ENCODE data around the gene SH3GL2.

SH3GL2 gene

DNA sequence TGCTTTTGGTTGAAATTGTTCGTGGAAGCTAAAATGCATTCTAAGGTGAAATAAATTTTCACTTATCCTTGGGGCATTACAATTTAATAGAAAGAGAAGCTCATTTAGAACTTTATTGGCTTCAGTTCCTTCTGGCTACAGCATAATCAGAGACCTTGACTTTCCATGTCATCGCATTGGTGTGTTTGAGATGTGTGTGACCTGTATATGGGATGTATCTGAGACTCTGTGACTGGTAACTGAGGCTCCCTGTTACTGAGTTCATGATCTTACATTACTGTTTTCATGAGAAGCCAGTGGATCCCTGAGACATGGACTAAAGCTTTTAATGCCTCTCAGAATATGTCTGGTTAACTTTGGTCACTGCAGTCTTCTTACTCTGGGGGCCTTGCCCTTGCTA lies 32.5 kb downstream of the SH3GL2 start:
- no peak for DNase-seq (ENCODE audit: low read depth, low spot score)

- DNase-seq (ENCODE audit: low read depth, low spot score): no peak
These were observed 33.1 kb downstream of the SH3GL2 start for GRCh38 chr9:17611917-17612316.

- no peak for DNase-seq (ENCODE audit: low read depth, low spot score)
These were observed 34.9 kb downstream of the SH3GL2 start for GRCh38 chr9:17613758-17614157.

DNA sequence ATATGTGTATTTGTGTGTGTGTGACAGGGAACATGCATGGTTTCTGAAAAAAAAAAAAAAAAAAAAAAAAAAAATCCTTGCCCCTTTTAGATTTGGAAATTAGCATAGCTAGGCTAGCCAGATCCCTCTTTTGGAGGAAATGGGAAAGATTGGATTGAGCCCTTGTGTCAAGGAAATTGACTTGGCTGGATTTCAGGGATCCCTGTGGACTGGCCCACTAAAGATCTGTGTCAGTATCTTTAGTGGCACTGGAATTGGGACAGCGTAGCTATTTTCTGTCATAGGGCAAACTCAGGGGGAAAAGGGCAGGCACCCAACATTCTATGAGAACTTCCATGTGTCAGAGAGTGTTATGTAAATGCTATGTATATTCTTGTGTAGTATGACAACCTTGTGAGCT lies 35.4 kb downstream of the SH3GL2 start:
- no peak for DNase-seq (ENCODE audit: low read depth, low spot score)

DNA sequence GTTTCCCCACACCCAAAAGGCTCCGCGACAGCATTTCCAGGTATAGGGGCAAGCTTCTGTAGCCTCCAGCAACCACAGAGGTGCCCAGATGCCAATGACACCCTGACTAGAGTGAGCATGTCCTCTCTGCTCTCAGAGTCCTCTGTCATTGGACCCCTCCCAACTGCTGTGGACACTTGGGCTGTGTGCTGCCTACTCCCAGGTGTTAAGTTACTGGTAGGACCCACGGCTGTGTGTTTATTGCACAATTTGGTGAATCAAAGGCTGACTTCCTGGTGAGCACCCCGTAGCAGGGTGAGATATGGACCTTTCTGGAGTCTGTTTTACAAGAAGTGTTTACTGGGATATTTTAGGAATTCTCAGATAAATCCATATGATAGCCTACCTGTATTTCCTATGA lies 36.0 kb downstream of the SH3GL2 start:
- DNase-seq (ENCODE audit: low read depth, low spot score): no peak

- DNase-seq (ENCODE audit: low read depth, low spot score): no peak
These were observed 43.3 kb downstream of the SH3GL2 start for GRCh38 chr9:17622141-17622540.

- no peak for DNase-seq (ENCODE audit: low read depth, low spot score)
These were observed 43.9 kb downstream of the SH3GL2 start for GRCh38 chr9:17622749-17623148.

DNA sequence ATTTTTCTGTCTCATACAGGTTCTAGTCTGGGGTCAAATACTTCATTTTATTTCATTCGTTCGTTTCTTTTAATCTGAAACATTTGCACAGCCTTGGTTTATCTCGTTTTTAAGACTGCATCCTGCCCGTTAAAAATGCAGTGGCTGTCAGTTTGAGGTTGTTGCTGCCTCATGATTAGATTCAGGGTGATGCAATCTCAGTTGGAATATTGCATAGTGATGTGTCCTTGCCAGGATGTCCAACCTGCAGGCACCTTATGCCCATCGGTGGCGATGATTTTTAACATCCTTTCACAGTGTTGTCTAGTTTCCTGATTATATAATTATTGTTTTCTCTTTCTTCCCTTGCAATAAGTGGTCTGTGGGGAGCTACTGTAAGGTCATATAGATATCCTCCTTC lies 45.1 kb downstream of the SH3GL2 start:
- DNase-seq (ENCODE audit: low read depth, low spot score): no peak

DNA sequence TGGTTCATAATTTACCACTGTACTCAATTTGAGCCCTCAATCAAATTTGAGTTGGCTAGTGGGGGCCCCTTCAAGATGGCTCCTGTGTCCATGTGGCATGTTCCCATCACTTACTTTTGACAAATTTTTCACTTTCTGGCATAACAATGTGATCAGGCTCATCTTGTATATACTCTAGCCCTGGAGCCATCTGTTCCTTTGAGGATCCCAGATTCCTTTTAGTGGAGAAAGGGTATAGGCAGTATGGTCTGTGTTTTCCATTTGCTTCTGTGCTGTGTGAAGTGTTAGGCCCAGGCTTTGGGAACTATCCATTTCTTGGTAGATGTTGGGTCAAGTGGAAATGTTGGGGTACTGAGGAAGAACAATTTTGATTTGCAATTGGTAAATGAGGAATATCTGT lies 45.7 kb downstream of the SH3GL2 start:
- no peak for DNase-seq (ENCODE audit: low read depth, low spot score)

- DNase-seq (ENCODE audit: low read depth, low spot score): no peak
These were observed 47.0 kb downstream of the SH3GL2 start for GRCh38 chr9:17625644-17626388.

GRCh38 chr9:17627641-17628040 lies 48.8 kb downstream of the SH3GL2 start:
- no peak for DNase-seq (ENCODE audit: low read depth, low spot score)

GRCh38 chr9:17628624-17629023 lies 49.8 kb downstream of the SH3GL2 start:
- no peak for DNase-seq (ENCODE audit: low read depth, low spot score)

DNA sequence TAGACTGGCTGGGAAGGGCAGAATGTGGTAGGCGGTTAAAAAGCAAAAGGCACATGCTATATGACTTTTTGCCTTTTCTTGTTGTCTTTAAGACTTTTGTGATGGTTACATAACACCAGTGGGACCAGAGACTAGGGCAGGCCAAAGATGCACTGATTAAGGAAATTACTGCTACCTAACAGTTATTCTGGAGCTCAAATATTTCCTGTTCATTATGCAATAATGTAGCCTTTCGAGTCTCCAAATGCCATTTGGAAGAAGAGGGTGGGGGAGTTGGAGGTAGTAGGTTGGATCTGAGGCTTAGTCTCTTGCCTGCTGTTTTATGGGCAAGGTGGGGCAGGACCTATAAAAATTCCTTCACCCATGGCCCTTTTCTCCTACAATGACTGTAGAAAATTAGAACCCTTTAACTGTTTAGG lies 51.7 kb downstream of the SH3GL2 start:
- DNase-seq (ENCODE audit: low read depth, low spot score): no peak

- DNase-seq (ENCODE audit: low read depth, low spot score): no peak
These were observed 52.5 kb downstream of the SH3GL2 start for GRCh38 chr9:17631396-17631795.

DNA sequence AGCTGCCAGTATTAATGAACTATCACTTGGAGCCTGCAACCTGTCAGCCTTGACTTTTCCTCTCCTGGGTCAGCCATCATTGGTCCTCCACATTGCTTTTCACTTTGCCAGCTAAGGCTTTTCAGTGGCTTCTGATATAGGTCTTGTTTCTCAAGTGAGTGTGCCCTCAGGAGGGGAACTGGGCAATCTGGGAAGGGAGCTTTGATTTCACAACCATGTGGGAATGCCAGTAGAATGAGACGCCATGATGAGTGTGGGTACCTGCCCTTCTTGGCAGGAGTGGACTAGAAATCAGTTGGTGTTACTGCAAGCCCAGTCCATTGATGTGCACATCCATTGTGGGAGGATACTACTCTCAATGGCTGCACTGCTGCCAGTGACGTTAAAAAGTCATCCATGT lies 54.1 kb downstream of the SH3GL2 start:
- DNase-seq (ENCODE audit: low read depth, low spot score): no peak

DNA sequence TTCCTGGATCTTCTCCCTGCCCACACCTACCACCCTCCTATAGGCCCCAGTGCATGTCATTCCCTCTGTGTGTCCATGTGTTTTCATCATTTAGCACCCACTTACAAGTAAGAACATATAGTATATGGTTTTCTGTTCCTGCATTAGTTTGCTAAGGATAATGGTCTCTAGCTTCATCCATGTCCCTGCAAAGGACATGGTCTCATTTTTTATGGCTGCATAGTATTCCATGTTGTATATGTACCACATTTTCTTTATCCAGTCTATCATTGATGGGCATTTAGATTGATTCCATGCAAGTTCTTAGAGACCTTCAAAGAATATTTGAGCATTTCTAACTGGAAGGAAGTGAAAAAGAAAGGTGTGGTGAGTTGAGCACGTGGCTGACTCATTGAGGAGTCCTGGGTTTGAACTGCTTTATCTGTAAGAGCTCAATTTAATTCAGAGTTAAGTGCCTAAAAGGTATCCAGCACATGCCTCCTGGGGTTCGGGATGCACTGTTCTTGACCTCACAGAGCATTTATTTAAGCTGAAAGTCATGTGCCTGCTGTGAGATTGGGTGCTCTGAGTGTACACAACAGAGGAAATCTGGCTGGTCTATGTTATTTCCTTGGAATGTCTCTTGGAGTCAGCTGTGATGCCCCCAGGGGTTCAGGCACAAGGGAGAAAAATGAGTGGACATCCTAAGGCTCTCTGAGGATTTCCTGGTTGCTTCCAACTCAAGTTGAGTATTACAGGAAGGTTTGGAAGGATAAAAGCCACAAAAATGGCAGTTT lies 56.4 kb downstream of the SH3GL2 start:
- no peak for DNase-seq (ENCODE audit: low read depth, low spot score)

GRCh38 chr9:17636349-17636748 lies 57.5 kb downstream of the SH3GL2 start:
- no peak for DNase-seq (ENCODE audit: low read depth, low spot score)

DNA sequence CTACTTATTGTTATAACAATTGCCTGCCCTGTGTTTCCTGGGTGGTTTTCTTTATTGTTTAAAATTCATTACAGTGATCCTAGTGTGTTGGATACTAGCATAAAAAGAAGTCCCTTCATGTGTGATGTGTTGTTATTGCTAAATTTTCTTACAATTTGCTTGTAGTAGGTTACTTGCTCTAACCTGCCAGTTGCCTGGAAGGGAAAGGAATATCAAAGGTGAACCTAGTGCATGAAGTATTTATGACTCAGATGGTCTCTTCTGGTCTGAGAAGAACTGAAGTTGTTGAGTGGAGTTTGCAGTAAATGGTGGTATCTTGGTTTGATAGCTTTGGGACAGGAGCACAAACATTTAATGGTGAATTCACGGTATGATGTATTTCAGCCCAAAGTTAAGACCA lies 58.0 kb downstream of the SH3GL2 start:
- DNase-seq (ENCODE audit: low read depth, low spot score): no peak

- no peak for DNase-seq (ENCODE audit: low read depth, low spot score)
These were observed 58.4 kb downstream of the SH3GL2 start for GRCh38 chr9:17637229-17637628.

DNA sequence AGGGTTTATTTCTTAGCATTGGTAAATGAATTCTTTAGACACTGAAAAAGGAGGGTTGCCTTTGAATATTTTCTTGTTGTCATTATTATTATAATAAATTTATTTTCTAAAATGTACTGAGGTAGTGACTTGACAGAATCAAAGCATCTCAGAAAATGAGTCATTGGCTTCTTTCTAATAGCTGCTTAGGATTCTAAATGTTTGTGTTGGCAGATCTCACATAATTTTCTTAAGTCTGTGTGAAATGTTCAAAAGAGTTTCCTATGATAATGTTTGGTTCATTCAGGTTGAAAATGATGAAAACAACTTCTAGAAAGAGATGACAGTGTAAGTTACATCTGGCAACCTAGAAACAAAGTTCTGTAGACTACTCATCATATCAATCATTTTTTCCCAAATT lies 69.7 kb downstream of the SH3GL2 start:
- no peak for DNase-seq (ENCODE audit: low read depth, low spot score)

GRCh38 chr9:17651725-17652124 lies 72.9 kb downstream of the SH3GL2 start:
- no peak for DNase-seq (ENCODE audit: low read depth, low spot score)

DNA sequence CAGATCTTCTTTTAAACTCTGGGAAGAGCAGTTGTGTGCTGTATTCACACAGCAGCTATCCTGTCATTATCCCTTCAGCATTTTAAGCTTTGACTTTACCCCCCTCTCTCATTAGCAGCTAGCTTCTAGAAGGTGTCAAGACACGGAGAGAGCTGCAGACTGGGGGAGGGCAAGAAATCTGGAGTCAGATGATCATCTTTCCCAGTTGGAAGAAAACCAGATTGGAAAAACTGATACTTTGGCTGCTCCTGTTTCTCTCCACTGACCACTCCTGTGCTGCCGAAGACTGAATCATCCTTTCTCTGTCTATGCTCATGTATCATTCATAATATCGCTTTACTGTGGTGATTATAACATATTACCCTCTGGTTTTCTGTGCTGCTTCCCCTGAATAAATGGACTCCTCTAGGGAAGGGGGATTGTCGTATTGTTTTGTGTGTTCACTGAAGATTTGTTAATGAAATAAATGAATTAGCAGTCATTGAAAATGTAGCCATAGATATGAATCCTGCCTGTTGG lies 75.1 kb downstream of the SH3GL2 start:
- no peak for DNase-seq (ENCODE audit: low read depth, low spot score)

- no peak for DNase-seq (ENCODE audit: low read depth, low spot score)
These were observed 78.0 kb downstream of the SH3GL2 start for GRCh38 chr9:17656889-17657288.
